Stimulated activated CD8-positive, alpha-beta memory T cell treated with anti-CD3 and anti-CD28 coated beads, Interleukin-7, amount 100 ng/mL, for 48 hours (primary cell): ENCODE results near the gene SUGCT.
"Not testable (repeated sequence)": the region's sequence is repeated elsewhere in the genome, so short reads cannot be mapped to it uniquely, and the experiment has no call there.

Source experiments
- DNase-seq, 2 donors: peaks; one replicate each; pipeline ENCODE4 v3.0.0-alpha.2; 2020; ENCODE audit warnings: low read depth in 1 of 2; ENCODE audit errors: extremely low read depth in 1 of 2

Gene SUGCT

GRCh38 chr7:40551685-40552576, 417.1 kb downstream of the SUGCT start:
- DNase-seq: no peak

DNA sequence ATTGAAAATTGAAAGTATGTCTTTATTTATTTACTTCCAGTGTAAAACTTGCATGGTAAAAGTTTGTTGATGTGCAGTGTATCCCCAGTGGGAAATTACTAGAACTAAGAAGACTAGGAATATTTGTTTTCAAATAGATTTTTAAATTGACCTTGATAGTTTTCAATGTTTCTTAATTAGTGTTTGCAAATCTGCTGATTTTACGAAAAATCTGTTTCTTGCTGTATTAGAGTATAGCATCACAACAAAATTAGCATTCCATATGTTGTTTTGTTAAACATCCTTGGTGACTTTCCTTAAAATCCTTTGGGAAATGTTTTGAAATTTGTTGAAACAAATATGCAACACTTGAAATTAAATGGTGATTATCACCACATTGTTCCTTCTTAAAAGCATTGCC, 425.9 kb downstream of the SUGCT start:
- DNase-seq: no peak

GRCh38 chr7:40566879-40567278, 432.1 kb downstream of the SUGCT start:
- DNase-seq: no peak

DNA sequence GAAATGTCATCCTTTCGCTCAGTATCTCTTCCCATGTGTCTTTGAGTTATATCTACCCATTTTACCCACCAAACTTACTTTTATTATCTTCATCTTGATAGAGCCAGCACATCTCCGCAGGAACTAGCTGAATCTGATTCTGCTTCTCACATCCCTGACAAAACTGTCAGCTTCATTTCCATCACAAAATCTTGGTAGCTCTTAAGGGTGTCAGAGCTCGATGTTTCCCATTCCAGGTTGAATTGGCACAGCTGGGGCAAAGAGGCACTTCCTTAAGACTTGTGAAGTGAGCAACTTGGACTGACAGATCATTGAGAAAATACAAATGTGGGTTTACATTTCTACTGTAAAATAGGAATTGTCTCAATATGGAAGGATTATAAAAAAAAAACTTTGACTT, 434.5 kb downstream of the SUGCT start:
- no peak for DNase-seq

- no peak for DNase-seq
Observed at GRCh38 chr7:40570223-40570622, 435.4 kb downstream of the SUGCT start.

DNA sequence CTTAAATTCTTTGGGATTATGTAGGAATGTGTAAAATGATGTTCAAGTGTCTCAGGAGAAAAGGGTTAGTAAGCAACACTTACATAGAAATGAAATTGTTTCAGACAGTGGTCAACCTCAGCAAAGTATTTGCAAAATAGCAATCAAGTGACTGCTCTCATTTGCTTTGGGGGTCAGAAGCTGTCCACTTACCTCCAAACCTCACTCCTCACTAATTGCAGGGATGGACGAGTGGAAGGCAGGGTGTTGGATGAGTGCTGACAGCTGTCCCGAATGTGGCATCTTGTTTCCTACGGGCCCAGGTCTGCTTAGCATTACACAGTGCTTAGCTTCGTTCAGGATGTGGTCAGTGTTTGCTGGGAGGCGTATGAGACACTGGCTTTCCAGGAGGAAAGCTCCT, 437.0 kb downstream of the SUGCT start:
- DNase-seq: no peak

- no peak for DNase-seq
Observed at GRCh38 chr7:40572810-40573465, 438.1 kb downstream of the SUGCT start.

DNA sequence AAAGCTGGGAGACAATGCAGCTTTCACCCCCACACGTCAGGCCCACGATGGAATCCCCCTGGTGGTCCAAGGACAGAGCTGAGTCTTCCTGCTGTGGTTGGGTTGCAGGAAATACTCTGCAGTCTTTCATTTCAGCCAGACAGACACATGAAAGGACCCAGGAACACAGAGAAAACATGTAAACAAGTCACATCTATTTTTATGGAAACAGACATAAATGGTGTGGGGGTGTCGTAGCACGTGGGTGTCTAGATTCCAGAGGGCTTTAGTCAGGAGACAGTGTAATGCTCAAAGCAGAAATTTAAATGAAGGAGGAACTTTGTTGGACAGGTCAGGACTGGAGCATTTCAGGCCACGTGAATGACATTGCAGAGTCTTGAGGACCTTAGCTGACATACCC, 444.6 kb downstream of the SUGCT start:
- no peak for DNase-seq

DNA sequence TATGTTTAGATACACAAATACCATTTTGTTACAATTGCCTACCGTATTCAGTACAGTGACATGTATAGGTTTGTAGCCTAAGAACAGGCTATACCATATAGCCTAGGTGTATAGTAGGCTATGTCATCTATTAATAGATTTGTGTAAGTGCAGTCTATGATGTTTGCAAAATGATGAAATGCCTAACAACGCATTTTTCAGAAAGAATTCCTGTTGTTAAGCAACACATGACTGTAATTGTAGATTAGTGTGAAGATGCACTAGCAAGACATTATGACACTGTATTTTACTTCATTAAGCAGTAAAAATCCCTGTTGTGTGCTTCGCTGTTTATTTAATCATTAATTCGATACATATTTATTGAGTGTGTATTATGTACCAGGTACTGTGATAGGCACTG, 446.0 kb downstream of the SUGCT start:
- DNase-seq: no peak

GRCh38 chr7:40582539-40582938, 447.7 kb downstream of the SUGCT start:
- DNase-seq: no peak

GRCh38 chr7:40583667-40584444, 449.1 kb downstream of the SUGCT start:
- no peak for DNase-seq

DNA sequence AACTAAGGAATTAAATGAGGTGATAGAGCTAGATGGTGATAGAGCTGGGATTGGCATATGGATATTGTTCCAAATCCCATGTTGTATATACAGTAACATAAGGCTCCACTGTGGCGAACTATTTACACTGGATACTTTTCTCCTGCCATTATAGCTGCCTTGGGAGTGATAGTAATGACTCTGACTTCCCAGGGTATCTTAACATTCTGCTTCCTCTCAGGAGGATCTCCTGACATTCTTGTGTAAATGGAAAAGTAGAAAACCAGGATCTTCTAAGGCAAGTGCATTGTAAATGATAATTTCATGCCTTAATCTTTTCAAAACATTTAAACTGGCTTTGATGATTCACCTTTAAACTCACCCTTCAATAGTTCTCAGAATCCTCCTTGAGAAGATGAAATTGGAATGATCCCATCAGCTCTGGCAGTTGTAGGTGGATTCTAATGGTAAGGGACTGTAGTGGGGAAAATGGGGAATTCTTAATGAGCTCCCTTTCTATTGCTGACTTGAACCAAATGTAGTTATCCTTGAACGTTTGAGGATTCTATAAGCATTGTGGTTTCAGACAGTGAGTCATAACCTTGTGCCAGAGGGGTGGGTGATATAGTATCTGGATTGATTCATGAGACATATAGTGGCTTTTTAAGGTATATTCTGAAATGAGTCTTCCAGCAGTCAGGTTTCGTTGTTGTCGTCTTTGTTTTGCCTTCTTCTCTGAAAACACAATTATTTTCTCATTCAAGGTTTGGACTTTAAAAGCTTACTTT, 450.0 kb downstream of the SUGCT start:
- no peak for DNase-seq

GRCh38 chr7:40586197-40586596, 451.4 kb downstream of the SUGCT start:
- DNase-seq: no peak

- DNase-seq: no peak
Observed at GRCh38 chr7:40587419-40587818, 452.6 kb downstream of the SUGCT start.

DNA sequence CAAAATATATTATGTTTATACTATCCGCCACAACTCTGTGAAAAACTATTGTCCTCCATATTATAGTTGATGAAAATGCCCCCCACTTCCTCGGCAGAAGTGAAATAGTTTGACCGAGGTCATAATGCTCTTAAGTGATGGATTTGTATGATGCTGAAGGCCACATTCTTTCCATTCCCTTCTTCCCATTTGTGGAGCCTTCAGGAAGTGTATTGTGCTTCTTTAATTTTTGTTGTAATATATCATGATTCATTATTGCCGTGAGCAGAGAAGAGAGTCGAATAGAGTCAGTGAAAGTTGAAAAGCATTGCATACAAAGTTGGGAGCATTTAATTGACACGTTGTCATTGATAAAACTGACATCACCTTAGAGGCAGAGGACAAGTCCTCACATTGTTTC, 460.3 kb downstream of the SUGCT start:
- no peak for DNase-seq

DNA sequence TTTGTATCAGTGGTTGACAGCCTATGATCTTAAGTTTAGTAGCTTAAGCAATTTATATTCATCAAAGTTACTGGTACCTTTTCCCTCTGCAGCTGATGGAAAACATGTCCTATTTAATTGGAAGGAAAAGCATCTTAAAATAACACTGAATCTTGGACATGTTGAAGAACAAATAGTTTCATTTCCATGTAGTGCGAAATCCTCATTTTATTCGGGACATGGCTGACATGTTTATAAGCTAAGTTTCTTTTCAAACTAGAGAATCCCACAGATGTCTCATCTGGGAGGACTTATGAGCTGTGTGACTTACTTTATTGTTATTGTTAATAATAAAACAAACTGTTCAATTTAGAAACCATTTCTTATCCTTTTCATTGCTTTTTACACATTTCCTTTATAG, 461.0 kb downstream of the SUGCT start:
- DNase-seq: no peak

GRCh38 chr7:40597517-40597916, 462.7 kb downstream of the SUGCT start:
- DNase-seq: no peak

DNA sequence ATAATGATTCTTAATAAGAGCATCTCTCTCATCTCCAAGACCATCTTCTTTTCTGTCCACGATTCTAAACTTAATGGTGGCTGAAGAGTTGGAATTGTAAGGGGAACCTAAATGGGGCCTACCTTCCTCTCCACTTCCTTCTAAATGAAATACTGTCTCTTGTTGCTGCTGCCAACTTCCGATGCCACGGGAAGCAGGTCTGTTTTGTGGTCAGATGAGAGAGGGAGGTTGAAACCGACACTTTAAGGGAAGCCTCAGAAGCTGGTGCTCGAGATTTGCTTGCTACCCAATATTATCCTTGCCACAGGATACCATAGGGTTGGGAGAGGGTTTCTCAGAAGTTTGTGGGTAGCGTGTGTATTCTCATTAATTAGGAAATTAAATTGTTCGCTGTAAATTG, 464.1 kb downstream of the SUGCT start:
- DNase-seq: no peak

- no peak for DNase-seq
Observed at GRCh38 chr7:40599836-40600235, 465.0 kb downstream of the SUGCT start.

GRCh38 chr7:40602351-40602750, 467.5 kb downstream of the SUGCT start:
- not testable (repeated sequence) for DNase-seq
